A673 (cell line): ENCODE data around the gene SESN1.

Experiments
- CTCF ChIP-seq: fragments of 300-800, 200-600 bp; sonication (generic); conservative IDR thresholded peaks from 2 replicates; pipeline ENCODE4 v1.5.1; 2017; ENCODE audit warnings: low read depth, mild to moderate bottlenecking, antibody characterized with exemption, low read length, moderate library complexity, mixed read lengths
- EZH2 ChIP-seq: fragments of 200-600 bp; sonication (generic); IDR thresholded peaks from 2 replicates; pipeline ENCODE4 v1.6.1; 2017; ENCODE audit warnings: borderline replicate concordance, low read depth, mild to moderate bottlenecking, mixed read lengths, antibody characterized with exemption, low read length; ENCODE audit not compliant: poor library complexity, severe bottlenecking

DNA sequence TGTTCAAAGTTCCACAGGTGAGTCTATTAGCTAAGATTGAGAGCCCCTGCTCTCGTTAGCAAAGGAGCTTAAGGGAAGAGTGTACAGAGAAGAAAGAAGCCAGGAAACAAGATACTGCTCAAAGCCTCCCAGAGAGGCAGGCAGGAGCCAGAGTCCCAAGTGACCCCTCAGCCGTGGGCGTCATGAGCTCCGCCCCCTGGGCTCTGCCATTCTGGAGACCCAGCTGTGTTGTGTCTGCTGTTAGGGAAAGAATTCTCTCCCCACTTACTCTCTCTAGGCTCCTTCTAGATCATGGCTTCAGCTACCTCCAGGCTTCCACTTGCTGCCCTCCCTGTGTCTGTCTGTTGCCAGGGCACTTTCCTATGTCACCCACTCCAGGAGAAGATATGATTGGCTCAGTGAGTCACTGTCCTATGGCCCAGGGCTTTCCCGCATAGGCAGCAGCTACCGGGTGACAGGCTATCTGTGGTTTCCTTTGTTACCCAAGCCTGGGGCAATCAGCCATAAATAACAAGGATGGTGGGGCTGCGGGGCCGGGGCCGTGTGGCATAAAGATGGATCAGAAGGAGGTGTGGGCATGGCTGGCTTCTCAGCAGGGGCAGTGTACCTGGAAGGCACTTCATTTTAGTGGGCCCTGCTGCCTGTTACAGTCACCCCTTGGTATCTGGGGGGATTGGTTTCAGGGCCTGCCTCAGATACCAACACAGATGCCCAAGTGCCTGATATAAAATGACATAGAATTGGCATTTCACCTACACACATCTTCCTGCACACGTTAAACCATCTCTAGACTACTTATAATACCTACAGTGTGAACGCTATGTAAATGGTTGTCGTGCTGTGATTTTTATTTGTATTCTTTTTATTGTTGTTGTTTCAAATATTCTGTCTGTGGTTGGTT lies 127.5 kb downstream of the SESN1 start:
- TF ChIP-seq CTCF: no peak
- no peak for TF ChIP-seq EZH2
